Activated T-cell treated with anti-CD3 and anti-CD28 coated beads for 24 hours (primary cell): ENCODE results near the gene TMEM184B.

Source experiments
- DNase-seq: peaks from one replicate; pipeline ENCODE4 v3.0.0-alpha.2; 2020; ENCODE audit warnings: low read depth

The TMEM184B gene

DNA sequence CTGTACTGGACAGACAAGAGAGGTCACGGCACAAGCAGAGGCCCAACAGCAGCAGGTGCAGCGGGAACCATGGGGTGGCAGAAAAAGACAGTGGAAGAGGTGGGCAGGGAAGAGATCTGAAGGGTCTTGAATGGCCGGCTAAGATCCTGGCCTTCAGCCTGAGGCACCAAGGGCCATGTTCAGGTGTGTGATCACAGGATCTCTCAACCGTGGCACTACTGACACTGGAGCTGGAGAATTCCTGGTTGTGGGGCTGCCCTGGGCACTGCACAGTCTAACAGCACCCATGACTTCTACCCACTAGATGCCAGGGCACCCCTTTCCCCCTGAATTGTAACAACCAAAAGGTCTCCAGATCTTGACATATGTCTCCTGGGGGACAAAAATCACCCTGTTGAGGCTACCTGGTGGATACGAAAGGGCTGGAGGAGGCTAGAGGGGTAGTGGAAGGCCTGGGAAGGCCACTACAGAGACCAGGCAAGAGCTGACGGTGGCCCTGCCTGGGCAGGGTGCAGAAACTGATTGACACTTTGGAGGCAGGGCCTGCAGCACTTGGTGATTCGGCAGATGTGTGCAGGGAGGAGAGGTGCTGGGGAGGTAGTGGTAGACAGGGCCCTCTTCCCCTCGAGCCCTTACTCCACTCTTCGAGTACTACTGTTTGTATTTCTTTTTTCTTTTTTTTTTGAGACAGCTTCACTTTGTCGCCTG is 36.1 kb upstream of the TMEM184B start:
- no peak for DNase-seq

DNA sequence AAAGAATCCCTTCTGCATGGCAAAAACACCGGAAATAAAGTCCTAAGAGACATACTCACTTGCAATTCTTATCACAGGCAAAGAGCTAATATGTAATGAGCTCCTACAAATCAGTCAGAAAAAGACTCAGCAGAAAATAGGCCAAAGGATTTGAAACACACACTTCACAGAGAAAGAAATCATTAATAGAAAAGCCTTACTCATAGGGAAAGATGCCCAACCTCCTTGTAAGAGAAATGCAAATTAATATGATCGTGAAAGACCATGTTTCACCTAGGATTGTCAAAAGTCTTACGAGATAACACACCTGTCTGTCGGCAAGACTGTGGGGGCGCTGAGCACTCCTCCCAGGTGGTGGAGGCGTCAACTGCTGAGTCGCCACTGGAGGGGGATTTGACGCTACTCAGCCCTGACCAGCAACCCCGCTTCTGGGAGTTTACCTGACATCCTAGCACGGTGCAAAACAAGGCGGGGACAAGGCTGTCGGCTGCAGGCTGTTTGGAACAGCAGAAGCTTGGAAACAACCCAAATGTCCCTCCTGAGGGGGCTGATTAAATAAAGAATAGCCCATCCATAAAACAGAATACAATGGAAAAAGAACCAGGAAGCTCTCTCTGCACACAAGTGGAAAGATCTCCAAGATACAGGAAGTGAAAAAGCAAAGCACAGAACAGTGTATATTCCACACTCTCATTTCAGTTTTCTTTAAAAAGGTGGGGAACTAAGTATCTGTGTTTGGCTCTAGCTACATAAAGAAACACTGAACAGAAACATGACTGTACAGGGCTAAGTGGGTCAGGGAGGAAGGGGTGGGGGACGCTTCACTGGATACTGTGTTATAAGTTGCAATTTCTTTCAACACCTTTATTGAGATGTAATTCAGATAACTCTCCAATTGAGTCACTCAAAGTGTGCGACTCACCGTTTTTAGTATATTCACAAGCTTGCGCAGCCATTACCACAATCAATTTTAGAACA is 33.0 kb upstream of the TMEM184B start:
- DNase-seq: no peak

DNA sequence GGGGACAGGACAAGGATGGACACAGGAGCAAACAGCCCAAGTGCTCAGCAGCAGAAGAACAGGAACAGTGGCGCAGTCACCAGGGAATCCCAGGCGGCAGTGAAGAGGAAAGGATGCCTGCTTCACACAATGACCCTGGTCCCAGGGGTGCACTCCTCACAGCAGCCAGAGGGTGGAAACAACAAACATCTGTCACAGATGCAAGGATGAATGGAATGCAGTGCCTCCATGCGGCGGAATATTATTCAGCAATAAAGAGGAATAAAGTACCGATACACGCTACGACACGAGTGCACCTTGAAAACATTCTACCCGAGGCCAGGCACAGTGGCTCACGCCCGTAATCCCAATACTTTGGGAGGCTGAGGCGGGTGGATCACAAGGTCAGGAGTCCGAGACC is 31.7 kb upstream of the TMEM184B start:
- DNase-seq: no peak

DNA sequence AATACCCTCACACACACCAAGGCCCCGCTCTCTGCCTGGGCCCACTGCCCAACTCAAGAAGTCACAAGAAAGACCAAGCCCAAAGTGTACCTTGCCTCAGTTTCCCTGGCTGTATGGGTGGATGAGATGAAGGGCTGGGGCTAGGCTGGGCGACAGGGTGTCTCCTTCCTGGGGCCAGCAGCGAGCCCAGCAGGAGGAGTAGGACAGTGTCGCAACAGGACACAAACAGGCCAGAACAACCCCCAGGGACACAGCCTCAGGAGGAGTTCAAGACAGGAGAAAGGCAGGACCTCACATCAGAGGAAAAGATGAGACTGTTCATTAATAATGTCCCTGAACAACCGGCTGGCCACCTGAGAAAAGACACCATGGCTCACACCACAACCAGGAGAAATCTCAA is 31.2 kb upstream of the TMEM184B start:
- no peak for DNase-seq

GRCh38 chr22:38302906-38303305 is 30.1 kb upstream of the TMEM184B start:
- no peak for DNase-seq

DNA sequence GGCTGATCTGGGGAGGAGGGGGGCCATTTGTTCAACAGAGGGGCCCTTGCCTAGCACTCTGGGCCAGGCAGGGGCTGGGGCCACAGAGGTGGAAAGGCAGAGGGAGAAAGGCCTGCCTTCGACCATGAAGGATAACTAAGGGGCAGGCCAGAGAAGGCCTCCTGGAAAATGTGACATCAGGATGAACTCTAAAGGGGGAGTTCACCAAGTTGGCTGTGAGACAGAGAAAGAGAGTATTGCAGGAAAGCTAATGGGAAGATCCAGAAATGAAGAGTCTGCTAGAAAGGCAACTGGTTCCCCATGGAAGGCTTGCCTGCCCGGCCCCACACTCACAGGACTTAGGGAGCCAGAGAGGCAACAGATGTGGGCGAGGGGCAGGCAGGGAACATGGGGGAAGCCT is 28.1 kb upstream of the TMEM184B start:
- DNase-seq: no peak

DNA sequence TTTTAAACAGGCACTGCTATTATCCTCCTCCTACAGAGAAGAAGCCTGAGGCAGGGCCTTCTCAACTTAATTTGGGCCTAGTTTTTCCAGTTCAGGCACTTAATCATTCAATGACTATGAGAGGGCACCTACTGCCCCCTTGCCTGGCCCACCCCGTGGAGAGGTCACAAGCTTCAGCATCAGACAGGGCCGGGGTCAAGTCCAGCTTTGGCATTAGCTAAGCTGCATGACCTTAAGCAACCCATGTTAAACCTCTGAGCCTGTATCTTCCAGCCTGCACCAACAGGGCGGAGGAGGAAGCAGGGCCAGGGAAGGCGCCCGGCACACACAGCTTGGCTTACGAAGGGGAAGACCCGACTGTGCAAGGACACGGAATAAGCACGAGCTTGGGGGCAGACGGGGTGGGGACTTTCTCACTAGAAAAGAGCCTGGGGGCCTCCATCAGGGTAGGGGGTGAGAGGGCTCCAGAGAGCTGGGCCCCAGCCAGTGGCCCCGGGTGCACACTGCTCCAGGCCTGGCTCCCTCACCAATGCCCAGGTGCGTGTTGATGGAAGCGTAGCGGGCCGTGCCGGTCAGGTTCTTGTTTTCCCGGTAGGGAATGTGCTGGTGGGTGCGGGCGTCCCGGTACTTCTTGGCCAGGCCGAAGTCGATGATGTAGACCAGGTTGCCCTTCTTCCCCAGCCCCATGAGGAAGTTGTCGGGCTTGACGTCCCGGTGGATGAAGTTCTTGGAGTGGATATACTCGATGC is 27.6 kb upstream of the TMEM184B start:
- no peak for DNase-seq

- DNase-seq: no peak
Observed at GRCh38 chr22:38299770-38300102, 26.9 kb upstream of the TMEM184B start.

DNA sequence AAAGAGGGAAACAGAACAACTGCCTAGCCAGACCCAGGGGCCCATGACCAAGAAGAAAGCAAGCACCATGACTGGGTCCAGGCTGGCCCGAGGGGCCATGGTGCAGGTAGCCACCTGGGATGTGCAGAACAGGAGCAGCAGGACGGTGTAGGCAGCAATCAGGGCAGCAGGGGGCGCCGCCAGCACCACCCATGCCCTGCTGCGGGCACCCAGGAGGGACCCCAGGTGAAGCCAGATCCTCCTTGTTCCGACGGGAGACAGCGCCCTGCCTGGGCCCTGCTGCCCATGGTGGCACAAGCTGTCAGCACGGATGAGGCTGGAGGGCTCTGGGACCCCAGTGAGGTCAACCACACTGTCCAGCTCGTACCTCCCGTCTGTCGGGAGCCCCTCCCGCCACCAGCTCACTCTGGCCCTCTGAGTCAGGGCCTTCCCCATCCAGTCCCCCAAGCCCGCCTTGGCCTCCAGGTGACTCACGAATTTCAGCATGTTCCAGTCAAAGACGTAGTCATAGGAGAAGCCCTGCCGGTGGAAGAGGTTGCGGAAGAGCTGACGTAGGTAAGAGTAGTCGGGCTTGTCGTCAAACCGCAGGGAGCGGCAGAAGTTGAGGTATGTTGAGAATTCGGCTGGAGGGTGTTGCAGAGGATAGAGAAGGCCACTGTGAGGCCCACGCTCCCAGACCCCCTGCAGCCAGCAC is 25.6 kb upstream of the TMEM184B start:
- DNase-seq: no peak

DNA sequence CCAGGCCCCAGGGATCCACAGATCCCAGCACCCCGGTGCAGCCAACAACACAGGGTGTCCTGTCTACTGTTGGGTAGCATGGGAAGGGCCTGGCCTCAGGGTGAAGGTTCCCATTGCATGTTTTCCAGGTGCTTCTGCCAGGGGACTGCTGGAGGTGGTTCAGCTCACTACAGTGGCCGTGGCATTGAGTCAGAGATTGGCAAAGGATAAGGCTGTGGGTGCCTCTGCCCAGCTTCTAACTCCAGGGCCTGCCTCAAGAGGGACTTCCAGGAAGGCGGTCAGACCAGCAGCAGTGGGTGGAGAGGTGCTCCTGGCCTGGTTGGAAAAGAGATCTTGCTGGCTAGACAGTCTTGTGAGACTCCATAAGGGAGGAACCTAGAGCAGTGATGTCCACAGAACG is 23.6 kb upstream of the TMEM184B start:
- no peak for DNase-seq

DNA sequence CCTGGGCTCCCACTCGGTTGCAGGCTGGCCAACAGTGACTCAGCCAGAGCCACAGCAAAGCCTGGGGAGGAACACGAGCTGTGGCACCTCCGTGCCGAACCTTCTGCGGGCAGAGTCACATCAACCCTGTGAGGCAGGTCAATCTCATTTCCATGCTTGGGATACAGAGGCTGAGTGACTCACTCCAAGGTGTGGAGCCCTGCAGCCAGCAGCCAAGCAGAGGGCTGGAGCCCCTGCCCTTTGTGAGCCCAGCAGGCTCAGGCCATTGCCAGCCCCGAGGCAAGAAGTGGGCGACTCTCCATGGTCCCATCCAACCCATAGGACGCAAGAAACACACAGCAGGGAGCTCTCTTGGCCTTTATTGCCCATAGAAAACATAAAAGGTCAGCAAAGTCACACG is 23.1 kb upstream of the TMEM184B start:
- DNase-seq: no peak

- DNase-seq: no peak
Observed at GRCh38 chr22:38295339-38295738, 22.5 kb upstream of the TMEM184B start.

DNA sequence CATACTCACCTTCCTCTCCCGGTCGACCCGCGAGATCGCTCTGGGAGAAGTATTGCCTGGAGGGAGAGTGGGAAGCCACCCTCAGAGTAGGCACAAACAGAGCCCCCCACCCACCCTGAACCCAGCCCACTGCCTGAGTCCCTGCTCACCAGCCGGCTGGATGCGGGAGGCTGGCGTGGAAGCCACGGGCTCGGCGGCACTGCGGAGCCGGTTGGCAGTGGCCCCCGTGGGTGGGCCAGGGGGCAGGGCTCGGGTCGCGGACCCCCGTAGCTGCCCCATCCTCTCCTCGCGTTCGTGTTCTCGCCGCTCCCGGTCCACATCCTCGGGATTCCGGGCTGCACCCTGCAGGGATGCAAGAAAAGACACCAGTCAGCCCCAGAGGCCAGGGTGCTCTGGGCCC is 21.4 kb upstream of the TMEM184B start:
- no peak for DNase-seq

DNA sequence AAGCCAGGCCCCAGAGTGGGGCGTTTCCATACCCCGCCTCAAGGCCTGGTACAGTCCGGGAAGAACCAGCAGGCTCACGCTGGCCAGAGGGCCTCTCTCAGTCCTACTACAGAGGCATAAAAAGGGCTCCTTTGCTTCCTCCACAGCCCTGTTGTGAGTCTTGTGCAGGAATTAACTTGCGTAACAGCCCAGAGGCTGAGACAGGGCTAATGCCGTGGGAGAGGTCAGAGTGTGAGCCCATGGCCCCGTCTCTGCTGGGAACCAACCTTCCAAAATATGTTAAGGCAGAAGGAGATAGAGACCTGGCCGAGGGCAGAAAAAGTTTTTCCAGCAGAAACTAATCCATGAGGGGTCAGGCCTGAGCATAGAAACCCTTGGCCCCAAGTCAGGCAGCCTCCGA is 19.9 kb upstream of the TMEM184B start:
- DNase-seq: no peak

GRCh38 chr22:38291201-38291777 is 18.5 kb upstream of the TMEM184B start:
- DNase-seq: no peak

GRCh38 chr22:38290347-38290746 is 17.5 kb upstream of the TMEM184B start:
- no peak for DNase-seq

DNA sequence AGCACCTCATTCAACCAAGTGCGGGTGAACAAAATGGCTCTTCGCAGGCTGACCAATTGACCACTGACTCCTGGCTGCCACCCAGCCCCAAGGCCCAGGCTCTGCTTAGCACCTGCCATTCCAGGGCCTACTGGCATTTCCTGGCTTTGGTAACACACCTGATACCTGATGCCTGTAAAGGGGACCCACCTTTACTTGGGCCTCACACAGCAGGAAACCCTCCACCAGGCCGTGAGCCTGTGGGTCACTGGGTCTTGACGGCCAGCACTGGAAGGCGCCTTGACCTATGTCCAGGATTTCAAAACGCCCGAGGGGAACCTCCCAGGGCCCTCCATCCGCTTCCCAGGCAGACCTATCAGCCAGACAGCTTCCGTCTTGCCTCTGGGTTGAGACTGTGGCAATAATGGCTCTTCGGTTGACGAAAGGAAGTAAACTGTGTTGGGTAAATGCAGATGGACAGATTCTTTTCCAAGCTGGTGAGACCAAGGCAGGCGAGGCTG is 16.8 kb upstream of the TMEM184B start:
- DNase-seq: no peak

DNA sequence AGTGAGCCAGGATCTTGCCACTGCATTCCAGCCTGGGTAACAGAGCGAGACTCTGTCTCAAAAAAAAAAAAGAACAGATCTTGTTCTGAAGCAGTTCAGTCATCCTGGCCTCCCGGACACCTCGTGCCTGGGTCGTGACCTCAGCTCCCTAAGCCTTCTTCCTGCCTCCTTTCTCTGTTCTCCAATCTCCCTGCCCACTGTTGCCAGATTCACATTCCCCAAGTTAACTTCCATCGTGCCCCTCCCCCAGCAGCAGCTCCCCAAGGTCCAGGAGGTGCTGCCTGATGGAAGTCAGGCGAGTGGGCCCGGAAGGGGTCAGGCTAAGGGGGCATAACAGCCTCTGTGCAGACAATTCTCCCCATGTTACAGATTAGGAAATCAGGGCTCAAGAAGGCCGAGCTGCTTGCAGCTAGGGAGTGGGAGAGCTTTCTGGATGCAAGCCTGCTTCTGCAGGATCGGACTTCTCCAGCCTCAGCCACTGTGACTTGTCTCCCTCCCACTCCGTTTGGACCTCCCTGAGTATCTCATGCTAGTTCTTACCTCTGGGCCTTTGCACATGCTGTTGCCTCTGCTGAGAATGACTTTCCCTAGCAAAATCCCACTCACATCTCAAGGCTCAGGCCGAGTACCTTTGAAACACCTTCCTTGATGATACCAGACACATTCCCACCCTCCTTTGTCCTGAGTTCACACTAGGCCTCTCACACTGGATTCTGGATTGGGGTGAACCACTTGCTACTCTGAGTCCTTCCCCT is 14.3 kb upstream of the TMEM184B start:
- no peak for DNase-seq

DNA sequence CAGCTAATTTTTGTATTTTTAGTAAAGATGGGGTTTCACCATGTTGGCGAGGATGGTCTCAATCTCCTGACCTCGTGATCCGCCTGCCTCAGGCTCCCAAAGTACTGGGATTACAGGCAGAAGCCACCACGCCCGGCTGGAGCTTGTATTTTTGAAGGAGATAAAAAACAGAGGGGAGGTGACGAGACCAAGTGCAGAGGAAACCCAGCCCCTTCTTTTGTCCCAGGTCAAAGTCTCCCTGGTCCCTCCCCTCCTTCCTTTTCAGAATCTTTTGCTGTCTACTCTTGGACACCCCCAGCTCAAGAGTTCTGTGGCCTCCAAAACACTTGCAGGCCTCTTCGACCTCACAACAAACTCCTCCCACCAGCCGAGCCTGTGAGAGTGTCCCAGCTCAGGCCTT is 12.2 kb upstream of the TMEM184B start:
- DNase-seq: no peak

DNA sequence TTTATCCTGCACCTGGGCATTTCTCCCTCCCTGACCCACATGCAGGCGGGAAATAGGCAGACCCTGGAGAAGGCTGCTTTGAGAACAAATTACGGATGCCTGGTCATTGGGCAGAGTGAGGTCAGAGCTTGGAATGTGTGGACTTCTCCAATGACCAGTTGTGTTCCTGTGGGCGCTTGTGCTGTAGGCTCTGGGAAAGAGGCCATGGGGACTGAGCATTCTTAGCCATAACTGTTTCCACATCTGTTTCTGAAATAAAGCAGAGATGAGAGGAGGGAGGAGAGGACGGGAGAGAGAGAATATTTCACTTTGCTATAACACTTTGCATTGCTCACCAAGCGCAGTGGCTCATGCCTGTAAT is 11.2 kb upstream of the TMEM184B start:
- no peak for DNase-seq

DNA sequence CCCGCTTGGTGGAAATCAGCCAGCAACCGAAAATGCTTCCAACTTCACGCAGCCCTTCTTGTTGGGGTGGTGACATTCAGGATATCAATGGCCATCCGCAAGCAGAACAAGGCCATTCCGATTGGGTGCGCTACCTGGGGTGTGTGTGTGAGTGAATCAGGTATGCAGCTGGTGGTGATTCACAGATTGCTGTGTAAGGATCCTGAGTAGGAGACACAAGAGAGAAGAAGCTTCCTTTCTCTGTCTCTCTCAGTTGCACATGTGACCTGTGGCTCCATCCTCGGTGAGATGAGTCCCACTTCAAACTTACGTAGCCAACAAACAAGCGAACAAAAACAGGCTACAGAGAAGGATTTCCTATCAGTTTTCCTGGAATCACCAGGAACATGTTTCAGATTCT is 9.6 kb upstream of the TMEM184B start:
- DNase-seq: no peak
